ENCODE results near the gene NPAS3. TPM values are rescaled to one million over a fixed set of nuclear protein-coding genes. Genes with fewer than 3 reads are reported as not detected.

The NPAS3 gene
- total and polyA plus RNA-seq, 2 of the 13 experiments (the other 11 are each of a cell fraction or from before 2014, with no cell fraction given), result not detected

DNA sequence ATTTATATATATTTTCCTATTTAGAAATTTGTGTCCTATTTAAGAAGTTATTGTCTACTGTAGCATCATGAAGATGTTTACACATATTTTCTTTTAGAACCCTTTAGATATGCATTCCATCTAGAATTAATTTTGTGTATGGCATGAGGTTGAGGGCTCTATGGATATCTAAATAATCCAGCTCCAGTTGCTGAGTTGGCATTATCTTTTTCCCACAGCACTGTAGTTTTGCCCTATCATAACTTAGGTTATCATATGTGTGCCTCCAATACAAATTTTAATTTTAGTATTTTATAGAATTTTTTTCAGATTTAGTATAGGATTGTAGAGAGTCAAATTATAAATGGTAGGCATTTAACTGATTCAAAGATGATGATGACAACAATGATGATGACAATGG, 159.3 kb downstream of the NPAS3 start (continued):
- TF ChIP-seq, protein P1, sequence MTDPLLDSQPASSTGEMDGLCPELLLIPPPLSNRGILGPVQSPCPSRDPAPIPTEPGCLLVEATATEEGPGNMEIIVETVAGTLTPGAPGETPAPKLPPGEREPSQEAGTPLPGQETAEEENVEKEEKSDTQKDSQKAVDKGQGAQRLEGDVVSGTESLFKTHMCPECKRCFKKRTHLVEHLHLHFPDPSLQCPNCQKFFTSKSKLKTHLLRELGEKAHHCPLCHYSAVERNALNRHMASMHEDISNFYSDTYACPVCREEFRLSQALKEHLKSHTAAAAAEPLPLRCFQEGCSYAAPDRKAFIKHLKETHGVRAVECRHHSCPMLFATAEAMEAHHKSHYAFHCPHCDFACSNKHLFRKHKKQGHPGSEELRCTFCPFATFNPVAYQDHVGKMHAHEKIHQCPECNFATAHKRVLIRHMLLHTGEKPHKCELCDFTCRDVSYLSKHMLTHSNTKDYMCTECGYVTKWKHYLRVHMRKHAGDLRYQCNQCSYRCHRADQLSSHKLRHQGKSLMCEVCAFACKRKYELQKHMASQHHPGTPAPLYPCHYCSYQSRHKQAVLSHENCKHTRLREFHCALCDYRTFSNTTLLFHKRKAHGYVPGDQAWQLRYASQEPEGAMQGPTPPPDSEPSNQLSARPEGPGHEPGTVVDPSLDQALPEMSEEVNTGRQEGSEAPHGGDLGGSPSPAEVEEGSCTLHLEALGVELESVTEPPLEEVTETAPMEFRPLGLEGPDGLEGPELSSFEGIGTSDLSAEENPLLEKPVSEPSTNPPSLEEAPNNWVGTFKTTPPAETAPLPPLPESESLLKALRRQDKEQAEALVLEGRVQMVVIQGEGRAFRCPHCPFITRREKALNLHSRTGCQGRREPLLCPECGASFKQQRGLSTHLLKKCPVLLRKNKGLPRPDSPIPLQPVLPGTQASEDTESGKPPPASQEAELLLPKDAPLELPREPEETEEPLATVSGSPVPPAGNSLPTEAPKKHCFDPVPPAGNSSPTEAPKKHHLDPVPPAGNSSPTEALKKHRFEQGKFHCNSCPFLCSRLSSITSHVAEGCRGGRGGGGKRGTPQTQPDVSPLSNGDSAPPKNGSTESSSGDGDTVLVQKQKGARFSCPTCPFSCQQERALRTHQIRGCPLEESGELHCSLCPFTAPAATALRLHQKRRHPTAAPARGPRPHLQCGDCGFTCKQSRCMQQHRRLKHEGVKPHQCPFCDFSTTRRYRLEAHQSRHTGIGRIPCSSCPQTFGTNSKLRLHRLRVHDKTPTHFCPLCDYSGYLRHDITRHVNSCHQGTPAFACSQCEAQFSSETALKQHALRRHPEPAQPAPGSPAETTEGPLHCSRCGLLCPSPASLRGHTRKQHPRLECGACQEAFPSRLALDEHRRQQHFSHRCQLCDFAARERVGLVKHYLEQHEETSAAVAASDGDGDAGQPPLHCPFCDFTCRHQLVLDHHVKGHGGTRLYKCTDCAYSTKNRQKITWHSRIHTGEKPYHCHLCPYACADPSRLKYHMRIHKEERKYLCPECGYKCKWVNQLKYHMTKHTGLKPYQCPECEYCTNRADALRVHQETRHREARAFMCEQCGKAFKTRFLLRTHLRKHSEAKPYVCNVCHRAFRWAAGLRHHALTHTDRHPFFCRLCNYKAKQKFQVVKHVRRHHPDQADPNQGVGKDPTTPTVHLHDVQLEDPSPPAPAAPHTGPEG (CRISPR knock-in tag; IDR thresholded peaks at IDR 0.05), result no peak
- TF ChIP-seq ZMYM3 (CRISPR knock-in tag; IDR thresholded peaks at IDR 0.05) (no peak), SIX4 (CRISPR knock-in tag; IDR thresholded peaks at IDR 0.05) (no peak)

DNA sequence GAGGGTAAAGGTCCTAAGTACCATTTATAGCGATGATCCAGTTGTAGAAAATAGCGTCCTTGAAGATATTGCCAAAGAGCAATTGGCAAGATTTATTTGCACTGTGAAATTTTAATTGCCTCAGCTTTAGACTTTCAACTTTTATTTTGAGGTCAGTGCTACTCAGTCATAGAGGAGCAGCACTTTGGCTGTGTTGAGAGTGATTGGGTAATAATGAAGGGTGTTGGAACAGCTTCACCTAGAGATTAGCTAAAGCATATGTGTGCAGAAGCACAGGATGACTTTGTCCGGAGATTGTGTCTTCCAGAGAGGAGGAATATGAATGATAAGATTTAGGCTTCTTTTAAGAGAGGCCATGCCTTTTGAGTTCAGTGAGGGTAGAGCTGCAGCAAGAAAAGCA, 164.8 kb downstream of the NPAS3 start:
- Histone ChIP-seq H3K4me2 (ENCODE audit: low read depth, low read length) (no peak overlapping the region), H3K9me3 (ENCODE audit: low read length) (peaks cover 78% of the 10 kb centered on the region), H3K79me2 (ENCODE audit: insufficient read depth, low read length) (no peaks in the 10 kb centered on the region), H3K4me1 (ENCODE audit: insufficient read depth, low read length) (no peaks in the 10 kb centered on the region), H3K9ac (ENCODE audit: insufficient read depth, low read depth, low read length) (no peak overlapping the region), H2AFZ (ENCODE audit: low read length) (no peak overlapping the region), H3K36me3 (replicated peaks in 1 of 2; ENCODE audit: control insufficient read depth in 1 of 2, insufficient read depth in 2 of 2, low read length in 2 of 2) (no peaks in the 10 kb centered on the region), H4K20me1 (ENCODE audit: insufficient read depth, low read length) (no peaks in the 10 kb centered on the region), H3K4me3 (replicated peaks in 1 of 3; ENCODE audit: insufficient read depth in 1 of 3, low read depth in 2 of 3, low read length in 3 of 3) (no peak overlapping the region), H3K27ac (ENCODE audit: extremely low read length, insufficient read depth, low read length) (no peak overlapping the region), H3K27me3 (ENCODE audit: control insufficient read depth in 1 of 2, insufficient read depth in 2 of 2, low read length in 2 of 2) (no peaks in the 10 kb centered on the region)
- ChIA-PET CTCF (ENCODE audit: low intra/inter-chr PET ratio, low total read pairs) (no interaction called here), POLR2A (no interaction called here)
- intact Hi-C loops (cut with micrococcal nuclease; ENCODE audit: unreplicated experiment), result no loop called here
- TF ChIP-seq ZNF235 (CRISPR knock-in tag; IDR thresholded peaks at IDR 0.05; ENCODE audit: borderline replicate concordance) (no peak), TOPORS (CRISPR knock-in tag; IDR thresholded peaks at IDR 0.05) (no peak), CEBPB (IDR thresholded peaks at IDR 0.05; ENCODE audit: borderline replicate concordance, low read depth, low read length) (peak; percentile 60; the same call in 1 of the 2 replicates)
- in situ Hi-C loops (cut with HindIII; ENCODE audit: extremely low pct_ligation_motif_present, low pct_unique_long_range_greater_than_20kb), result no loop called here
- DNase-seq (ENCODE audit: low spot score) (no peak), ATAC-seq (no peak), FAIRE-seq (no peak)
- WGBS (ENCODE audit: low lambda C conversion rate), result 3% methylated on average over 3 of the region's 3 CpGs
- BruUV-seq (replicated peaks), result no TSS peak

Measured in HepG2 (cell line).